ENCODE results near the gene CRACDL. TPM values are rescaled to one million over a fixed set of nuclear protein-coding genes. Genes with fewer than 3 reads are reported as not detected.

The CRACDL gene
- polyA plus RNA-seq, 1 of the 3 experiments (the other 2 are of a cell fraction): not detected

- no peaks in the 10 kb centered on the region for H3K9me2 ChIP-seq
- no peaks in the 10 kb centered on the region for H3K27me3 ChIP-seq (ENCODE audit: insufficient read depth)
- 7% methylated on average over 1 of the region's 1 CpG for WGBS (ENCODE audit: low lambda C conversion rate)
- ChIA-PET POLR2A (no interaction called here), CTCF (no interaction called here)
- H3F3A ChIP-seq (replicated peaks; ENCODE audit: insufficient read depth): no peaks in the 10 kb centered on the region
- H3K9me3 ChIP-seq: no peaks in the 10 kb centered on the region
- no peak for TF ChIP-seq USF2 (IDR thresholded peaks at IDR 0.05; ENCODE audit: borderline replicate concordance, low read depth, low read length)
- no peak for TF ChIP-seq RXRA (IDR thresholded peaks at IDR 0.05; ENCODE audit: borderline replicate concordance, low read depth)
- no peak for TF ChIP-seq TAF1 (IDR thresholded peaks at IDR 0.05; ENCODE audit: borderline replicate concordance, low read depth, low read length)
- no peak for TF ChIP-seq TEAD4 (IDR thresholded peaks at IDR 0.05; ENCODE audit: borderline replicate concordance, insufficient read depth)
- no peak for TF ChIP-seq RAD21 (IDR thresholded peaks at IDR 0.05; ENCODE audit: low read length)
- TF ChIP-seq JUND (IDR thresholded peaks at IDR 0.05): no peak
- no peak for TF ChIP-seq RCOR1 (IDR thresholded peaks at IDR 0.05; ENCODE audit: low read length)
- no peak for TF ChIP-seq GATA2 (CRISPR knock-in tag; IDR thresholded peaks at IDR 0.05)
- TF ChIP-seq FOXM1 (IDR thresholded peaks at IDR 0.05; ENCODE audit: low read depth): no peak
- TF ChIP-seq FOXJ3 (CRISPR knock-in tag; IDR thresholded peaks at IDR 0.05): no peak
- TF ChIP-seq REST (IDR thresholded peaks at IDR 0.05; ENCODE audit: low read depth, low read length): no peak
- TF ChIP-seq CHD2 (IDR thresholded peaks at IDR 0.05; ENCODE audit: low read length, partially characterized antibody): no peak
- TF ChIP-seq ELF1 (IDR thresholded peaks at IDR 0.05): no peak
- no peak for TF ChIP-seq YY1 (IDR thresholded peaks at IDR 0.05; ENCODE audit: low read depth)
- TF ChIP-seq NRF1 (IDR thresholded peaks at IDR 0.05; ENCODE audit: low read depth, low read length): no peak
- TF ChIP-seq SMC3 (IDR thresholded peaks at IDR 0.05; ENCODE audit: low read depth, low read length): no peak
- H3K27ac ChIP-seq (ENCODE audit: low read depth in 2 of 2, low read length in 1 of 2): no peak overlapping the region
- no peaks in the 10 kb centered on the region for H4K20me1 ChIP-seq (ENCODE audit: insufficient read depth)
- H2AFZ ChIP-seq (ENCODE audit: low read depth): no peak overlapping the region
- no peaks in the 10 kb centered on the region for H3K79me2 ChIP-seq (ENCODE audit: insufficient read depth)
- H3K4me2 ChIP-seq: no peak overlapping the region
- peaks cover 0 to 6% of the 10 kb centered on the region in 2 experiments; a peak in 1 of 4 replicates for H3K4me1 ChIP-seq (ENCODE audit: control insufficient read depth in 1 of 2, insufficient read depth in 2 of 2, low read depth in 1 of 2, low read length in 1 of 2)
- H3K4me3 ChIP-seq (ENCODE audit: low read depth in 2 of 2, low read length in 1 of 2): no peak overlapping the region
- DNase-seq: no peak
- no peaks in the 10 kb centered on the region for H3K36me3 ChIP-seq (replicated peaks in 1 of 2; ENCODE audit: control insufficient read depth in 1 of 2, insufficient read depth in 2 of 2, low read length in 1 of 2)
- no peak overlapping the region for H3K9ac ChIP-seq
These were observed 184.3 kb downstream of the CRACDL start for GRCh38 chr2:98751748-98752147.

Measured in SK-N-SH (cell line).